Islet of Langerhans (tissue), 1 donor: ENCODE results near the gene DIRAS1.
"Not testable (repeated sequence)": the region's sequence is repeated elsewhere in the genome, so short reads cannot be mapped to it uniquely, and the experiment has no call there.

ENCODE experiments used
- FAIRE-seq: peaks from one replicate; lab custom pipeline; 2011; peaks lifted over from hg19 to GRCh38; lab: Jason Lieb, UNC

Gene DIRAS1

DNA sequence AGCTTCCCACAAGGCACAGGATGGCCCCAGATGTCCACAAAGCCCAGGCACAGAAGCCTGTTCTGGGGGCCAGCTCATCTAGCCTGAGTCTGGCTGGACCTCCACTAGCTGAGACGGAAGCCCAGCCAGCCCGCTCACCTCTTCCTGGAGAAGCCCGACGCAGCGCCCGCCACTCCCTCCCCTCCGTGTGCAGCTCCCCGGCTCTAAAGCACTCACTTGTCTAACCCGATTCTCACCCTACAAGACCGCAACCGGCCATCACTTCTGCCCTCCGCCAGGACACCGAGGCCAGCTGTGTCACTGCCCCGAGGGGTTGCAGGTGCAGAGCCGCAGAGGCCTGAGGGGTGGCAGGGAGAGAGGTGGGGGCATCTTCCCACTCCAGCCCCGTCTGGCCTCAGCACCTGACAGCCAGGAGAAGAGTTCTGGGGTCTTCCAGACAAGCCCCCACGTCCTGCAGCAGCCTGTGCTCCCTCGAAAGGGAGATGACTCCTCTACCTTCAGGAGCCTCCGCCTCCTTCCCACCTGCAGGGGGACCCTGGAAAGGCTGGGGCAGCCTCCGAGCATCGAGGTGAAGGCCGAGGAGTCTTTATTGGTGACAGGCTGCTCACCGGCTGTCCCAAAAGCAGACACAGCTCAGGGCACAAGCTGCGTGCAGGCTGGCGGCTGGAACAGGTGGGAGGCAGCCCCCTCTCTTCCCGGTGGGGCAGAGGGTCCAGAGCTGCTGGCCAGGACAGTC is 5.9 kb upstream of the DIRAS1 start:
- no peak for FAIRE-seq

DNA sequence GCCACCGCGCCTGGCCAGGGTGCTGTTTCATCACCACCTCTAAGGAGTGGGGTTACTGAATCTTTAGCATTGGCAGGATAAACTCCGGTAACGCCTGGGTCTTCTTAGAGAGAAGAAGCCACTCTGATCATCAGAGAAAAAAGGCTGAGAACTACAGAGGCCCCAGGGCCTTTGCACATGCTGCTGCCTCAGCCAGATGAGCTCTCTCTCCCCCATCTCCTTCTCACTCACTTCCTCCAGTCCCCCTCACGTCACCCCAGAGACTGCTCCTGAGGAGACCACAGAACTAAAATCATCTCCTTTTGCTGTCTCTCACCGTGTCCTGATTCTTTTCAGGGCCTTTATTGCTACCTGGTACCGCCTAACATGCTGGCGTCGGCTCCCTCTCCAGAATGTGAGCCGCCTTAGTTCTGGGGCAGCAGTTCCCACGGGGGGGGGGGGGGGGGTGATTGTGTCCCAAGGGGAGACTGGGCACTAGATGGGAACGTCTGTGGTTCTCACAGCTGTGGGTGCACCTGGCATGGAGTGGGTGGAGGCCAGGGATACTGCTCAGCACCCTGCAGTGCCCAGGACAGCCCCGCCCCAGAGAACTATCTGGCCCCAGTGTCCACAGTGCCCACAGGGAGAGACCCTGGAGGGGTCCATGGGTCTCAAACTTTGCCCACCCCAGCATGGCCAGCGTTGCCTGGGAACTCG is 5.1 kb upstream of the DIRAS1 start:
- FAIRE-seq: no peak

DNA sequence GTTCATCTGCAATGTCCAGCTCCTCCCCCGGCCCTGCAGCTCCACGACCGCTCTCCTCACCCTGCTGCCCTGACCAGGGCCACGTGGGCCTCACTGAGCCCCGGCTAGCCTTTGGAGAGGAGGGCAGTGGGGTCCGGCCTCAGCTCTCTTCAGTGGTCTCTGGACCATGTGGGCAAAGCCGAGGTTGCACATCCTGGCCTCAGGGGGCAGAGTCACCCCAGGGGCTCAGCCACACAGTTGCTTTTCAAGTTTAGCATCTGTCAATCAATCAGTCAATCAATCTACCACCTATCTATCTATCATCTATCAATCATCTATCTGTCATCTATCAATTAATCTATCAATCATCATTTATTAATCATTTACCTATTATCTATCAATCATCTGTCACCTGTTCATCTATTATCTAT is 3.0 kb upstream of the DIRAS1 start:
- FAIRE-seq: no peak

DNA sequence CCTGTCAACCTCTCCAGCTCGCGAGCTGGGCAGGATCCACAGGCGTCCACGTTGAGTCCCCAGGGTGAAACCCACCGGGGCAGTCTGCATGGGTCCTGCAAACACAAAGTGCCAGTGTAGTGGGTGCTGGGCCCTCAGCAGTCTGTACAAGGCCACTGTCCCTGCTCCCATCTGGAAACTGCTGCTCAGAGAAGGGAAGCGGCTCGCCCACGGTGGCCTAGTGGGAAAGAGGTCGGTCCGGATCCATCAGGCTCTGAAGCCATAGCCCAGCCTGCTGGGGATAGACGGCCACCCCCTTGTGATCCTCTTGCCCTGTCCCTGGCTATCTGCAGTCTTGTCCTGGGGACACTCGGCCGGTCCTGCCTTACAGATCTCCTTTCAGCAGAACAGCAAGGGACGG is 2.6 kb upstream of the DIRAS1 start:
- no peak for FAIRE-seq

DNA sequence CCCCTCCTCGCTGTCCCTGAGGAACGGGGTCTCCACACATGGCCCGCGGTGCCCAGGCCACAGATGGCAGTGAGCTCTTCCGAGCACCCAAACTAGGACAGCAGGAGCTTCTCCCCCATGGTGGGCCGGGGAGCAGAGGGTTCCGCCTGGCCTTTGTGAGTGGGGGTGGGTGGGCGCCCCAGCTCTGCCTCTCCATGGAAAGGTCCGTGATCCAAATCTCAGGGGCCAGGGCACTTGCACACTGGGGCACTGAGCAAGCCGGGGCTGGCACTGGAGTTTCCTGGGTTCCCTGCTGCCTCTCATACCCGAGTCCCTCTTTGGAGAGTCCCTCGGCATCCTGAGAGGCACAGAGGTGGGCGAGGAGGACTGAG is 2.2 kb upstream of the DIRAS1 start:
- FAIRE-seq: no peak

GRCh38 chr19:2722541-2723344 is 1.6 kb upstream of the DIRAS1 start:
- no peak for FAIRE-seq

GRCh38 chr19:2721570-2722540 is 683 bp upstream of the DIRAS1 start:
- FAIRE-seq: no peak

GRCh38 chr19:2719920-2720776 is 1.0 kb downstream of the DIRAS1 start:
- no peak for FAIRE-seq

GRCh38 chr19:2719232-2719735 is 1.9 kb downstream of the DIRAS1 start:
- no peak for FAIRE-seq

DNA sequence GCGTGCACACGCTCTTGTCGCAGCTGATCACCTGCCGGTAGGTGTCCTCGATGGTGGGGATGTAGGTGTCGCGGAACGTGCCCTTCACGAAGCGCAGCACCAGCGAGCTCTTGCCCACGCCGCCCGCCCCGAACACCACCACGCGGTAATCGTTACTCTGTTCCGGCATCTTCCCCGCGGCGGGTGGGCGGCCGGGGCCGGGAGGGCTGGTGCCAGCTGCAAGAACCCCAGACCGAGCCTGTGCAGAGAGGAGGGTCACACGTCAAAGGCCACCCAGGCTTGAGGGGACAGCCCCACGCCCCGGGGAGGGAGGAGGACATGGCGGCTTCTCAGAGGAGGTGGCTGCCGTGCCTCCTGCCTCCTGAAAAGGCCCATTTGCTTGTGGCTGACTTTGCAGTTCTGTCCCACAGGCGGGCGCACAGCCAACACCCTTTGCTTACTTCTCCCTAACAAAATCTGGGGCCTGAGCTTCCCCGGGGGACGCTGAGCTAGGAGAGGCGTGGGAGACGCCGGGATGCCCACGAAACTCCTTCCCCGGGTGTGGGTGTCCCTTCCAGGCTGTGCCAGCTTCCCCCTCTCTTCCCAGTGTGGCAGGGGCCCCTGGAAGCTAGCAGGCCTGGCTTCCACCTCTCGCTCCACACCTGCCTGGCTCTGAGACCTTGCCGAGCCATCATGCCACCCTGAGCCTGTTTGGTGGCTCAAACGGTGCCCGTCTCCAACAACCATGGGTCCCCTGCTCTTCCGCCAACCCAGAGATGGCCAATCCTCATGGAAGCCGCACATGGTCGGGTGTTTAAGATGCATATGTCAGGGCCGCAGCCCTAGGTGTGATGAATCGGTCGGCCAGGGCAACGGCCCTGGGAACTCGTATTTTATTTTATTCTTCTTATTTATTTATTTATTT is 3.3 kb downstream of the DIRAS1 start:
- no peak for FAIRE-seq

DNA sequence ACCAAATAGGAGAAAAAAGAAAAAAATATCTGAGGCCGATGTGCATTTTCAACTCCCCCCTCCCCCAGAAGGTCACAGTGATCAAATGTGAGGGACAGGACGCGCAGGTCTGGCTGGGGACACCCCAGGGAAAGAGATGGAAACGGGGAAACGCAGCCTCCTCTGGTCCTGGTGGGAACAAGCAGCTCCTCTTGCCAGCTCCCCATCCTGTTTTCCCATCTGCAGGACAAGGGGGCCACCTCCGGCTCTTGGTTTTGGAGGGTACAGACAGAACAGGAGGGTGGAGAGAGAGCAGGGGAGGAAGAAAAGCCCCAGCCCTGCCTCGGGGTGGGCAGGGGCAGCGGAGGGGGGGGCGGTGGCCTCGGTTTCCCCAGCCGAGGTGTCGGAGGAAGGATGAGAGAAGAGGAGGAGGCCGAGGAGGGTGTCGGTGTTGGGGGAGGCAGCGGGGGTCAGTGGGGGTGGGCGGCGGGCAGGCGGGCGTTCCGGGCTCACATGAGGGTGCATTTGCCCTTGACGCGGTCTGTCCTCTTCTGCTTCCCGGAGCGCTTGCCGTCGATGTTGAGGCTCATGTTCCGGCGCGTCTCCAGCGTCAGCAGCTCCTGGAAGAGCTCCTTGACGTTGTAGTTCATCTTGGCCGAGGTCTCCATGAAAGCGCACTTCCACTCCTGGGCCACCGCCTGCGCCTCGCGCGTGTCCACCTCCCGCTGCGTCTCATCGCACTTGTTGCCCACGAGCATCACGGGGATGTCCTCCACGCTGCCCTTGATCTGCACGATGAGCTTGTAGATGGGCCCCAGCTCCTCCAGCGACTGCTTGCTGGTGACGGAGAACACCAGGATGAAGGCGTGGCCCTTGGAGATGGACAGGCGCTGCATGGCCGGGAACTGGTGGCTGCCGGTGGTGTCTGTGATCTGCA is 4.2 kb downstream of the DIRAS1 start:
- no peak for FAIRE-seq

- FAIRE-seq: no peak
These were observed 4.9 kb downstream of the DIRAS1 start for GRCh38 chr19:2716275-2716650.

DNA sequence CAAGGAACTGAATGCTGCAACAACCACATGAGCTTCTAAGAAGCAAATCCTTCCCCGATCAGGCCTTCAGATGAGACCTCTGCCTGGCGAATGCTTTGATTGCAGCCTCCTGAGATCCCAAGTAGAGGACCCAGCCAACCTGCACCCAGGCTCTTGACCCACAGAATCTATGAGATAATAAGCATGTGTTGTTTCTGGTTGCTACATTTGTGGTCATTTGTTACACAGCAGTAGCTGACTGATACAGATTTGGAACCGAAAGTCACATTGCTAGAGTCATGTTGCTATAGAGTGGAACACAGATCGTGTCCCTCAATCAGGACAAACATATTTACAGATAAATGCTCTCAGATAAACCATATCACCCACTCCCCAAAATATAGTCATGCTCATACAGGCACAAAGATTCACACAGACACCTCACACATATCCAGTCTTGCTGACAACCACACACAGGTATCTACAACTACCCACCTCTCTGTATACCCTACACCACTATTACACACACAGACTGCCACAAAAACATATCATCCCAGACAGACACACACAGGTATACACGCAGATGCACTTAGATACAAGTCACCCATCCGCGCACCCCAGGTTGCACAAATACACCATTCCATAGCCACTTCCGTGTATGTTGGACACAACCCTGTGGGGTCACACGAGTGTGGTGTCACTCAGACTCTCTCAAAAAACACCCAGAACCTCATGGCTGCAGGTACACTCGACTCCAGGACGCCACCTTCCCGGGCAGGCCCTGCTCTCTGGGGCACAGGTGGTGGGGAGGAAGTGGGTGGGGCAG is 5.5 kb downstream of the DIRAS1 start:
- no peak for FAIRE-seq

DNA sequence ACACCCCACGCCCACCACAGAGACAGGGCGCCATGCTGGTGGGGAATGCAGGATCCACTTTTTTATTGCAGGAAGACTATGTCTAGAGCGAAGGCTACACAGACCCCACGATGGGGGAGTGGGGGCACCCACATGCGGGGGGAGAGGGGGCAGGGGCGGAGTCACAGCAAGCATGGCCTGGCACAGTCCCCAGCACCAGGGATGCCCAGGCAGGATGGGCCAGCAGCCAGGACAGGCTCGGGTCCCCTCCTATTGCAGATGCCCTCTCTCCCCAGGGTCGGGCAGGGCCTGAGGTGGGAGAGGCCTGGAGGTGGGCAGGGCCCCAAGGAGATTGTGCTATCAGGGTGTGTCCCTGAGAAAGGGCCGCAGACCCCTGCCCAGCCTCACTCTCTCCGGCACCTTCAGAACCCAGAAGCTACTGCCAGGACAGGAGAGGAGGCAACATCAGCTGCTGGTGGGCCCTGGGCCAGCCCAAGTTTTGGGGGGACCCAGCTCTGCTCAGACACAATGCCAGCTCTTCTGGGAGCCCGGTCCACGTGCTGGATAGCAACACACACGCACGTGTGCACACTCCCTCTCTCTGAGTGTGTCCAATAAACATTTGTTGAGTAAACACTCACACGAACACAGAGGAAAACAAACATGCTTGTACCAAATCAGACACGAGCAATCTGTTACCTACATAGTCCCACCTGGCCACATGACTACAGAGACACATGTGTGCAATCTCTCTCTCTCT is 6.5 kb downstream of the DIRAS1 start:
- no peak for FAIRE-seq

DNA sequence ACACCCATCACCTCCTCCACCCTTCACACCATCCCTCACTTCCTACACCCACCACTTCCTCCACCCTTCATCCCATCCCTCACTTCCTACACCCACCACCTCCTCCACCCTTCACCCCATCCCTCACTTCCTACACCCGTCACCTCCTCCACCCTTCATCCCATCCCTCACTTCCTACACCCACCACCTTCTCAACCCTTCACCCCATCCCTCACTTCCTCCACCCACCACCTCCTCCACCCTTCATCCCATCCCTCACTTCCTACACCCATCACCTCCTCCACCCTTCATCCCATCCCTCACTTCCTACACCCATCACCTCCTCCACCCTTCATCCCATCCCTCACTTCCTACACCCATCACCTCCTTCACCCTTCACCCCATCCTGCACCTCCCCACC is 7.1 kb downstream of the DIRAS1 start:
- not testable (repeated sequence) for FAIRE-seq

DNA sequence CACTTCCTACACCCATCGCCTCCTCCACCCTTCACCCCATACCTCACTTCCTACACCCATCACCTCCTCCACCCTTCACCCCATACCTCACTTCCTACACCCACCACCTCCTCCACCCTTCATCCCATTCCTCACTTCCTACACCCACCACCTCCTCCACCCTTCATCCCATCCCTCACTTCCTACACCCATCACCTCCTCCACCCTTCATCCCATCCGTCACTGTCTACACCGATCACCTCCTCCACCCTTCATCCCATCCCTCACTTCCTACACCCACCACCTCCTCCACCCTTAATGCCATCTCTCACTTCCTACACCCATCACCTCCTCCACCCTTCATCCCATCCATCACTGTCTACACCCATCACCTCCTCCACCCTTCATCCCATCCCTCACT is 8.0 kb downstream of the DIRAS1 start:
- not testable (repeated sequence) for FAIRE-seq

DNA sequence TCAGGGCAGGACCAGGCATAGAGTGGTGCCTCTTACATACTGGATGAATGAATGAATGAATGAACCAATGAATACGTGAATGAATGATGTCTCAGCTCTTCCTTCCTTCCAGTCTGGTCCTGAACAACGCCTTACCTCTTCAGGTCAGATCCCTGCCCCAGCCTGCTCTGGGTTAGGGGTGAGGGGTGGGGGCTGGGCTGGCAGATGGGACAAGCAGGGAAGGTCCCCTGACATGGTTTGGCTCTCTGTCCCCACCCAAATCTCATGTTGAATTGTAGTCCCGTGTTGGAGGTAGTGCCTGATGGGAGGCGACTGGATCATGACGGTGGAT is 9.3 kb downstream of the DIRAS1 start:
- no peak for FAIRE-seq
